AG04449 (cell line): ENCODE results near the gene TUBB2B.
"Not testable (repeated sequence)": the region's sequence is repeated elsewhere in the genome, so short reads cannot be mapped to it uniquely, and the experiment has no call there.

Source experiments
- CTCF ChIA-PET: fragments of 350-600 bp; formaldehyde crosslinking; extraction: SDS; loops from one replicate; lab custom pipeline; 2021; ENCODE audit warnings: antibody characterized with exemption; lab: Yijun Ruan, JAX
- POLR2A ChIA-PET: fragments of 400-600, 350-600 bp; formaldehyde crosslinking; extraction: SDS; loops from one replicate; lab custom pipeline; 2020; ENCODE audit warnings: antibody characterized with exemption, inconsistent platforms; lab: Yijun Ruan, JAX
- DNase-seq: peaks from one replicate; pipeline ENCODE4 v3.0.0-alpha.2; 2010; ENCODE audit warnings: low read depth, low spot score
- H3K4me3 ChIP-seq: 2 replicates; pipeline ENCODE4 v1.5.1; 2011; ENCODE audit warnings: low read depth, mild to moderate bottlenecking, control low read depth, low read length
- TF ChIP-seq, protein P1 (sequence below): IDR thresholded peaks from one replicate; pipeline ENCODE4 v1.5.1; 2011; ENCODE audit warnings: mild to moderate bottlenecking, moderate library complexity, low read length, control low read depth, inconsistent platforms; ENCODE audit not compliant: insufficient read depth; ENCODE audit errors: missing control alignments

TUBB2B gene

DNA sequence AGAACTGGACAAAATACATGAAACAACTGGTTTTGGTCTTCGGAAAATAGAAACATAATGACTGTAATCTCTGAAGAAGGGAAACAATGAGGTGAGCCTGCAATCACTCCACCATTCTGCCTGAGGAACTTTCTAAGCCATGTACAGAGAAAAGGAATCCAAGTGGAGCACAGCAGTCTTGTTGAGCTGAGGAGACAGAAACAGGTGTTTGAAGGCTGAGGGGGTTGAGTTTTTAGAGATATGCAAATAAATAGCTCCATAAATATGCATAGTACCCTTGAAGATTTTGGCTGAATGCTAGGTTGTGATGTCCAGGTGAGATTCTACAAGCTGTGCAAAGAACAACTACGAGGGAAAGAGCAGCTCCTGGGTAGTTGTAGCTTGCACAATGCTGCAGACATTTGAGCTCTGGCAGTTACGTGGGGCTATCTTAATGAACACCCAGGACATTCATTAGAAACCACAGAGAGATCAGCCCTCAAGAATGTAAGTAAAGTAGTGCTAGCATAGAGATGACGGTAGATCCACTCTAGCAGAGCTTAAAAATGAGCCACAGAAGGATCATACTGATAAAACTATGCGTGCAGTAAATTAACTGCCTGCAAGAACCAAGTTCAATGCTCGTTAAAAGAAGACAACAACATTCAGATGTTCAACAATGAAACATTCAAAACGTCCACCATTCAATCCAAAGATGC is 24.3 kb downstream of the TUBB2B start:
- H3K4me3 ChIP-seq = no peak overlapping the region
- peak; percentile 84 for DNase-seq
- ChIA-PET POLR2A (interaction anchor here (0.6 to 1.3 kb wide), 3 partner anchors 37 to 46 kb away, joined by 3 to 7 read pairs (median 3); partner anchors contain the start of gene TUBB2A), CTCF (interaction anchor here (1.3 to 2.9 kb wide), 3 partner anchors 9 to 48 kb away, joined by 3 to 10 read pairs (median 5); no protein-coding TSS in a partner anchor)
- TF ChIP-seq, protein P1, sequence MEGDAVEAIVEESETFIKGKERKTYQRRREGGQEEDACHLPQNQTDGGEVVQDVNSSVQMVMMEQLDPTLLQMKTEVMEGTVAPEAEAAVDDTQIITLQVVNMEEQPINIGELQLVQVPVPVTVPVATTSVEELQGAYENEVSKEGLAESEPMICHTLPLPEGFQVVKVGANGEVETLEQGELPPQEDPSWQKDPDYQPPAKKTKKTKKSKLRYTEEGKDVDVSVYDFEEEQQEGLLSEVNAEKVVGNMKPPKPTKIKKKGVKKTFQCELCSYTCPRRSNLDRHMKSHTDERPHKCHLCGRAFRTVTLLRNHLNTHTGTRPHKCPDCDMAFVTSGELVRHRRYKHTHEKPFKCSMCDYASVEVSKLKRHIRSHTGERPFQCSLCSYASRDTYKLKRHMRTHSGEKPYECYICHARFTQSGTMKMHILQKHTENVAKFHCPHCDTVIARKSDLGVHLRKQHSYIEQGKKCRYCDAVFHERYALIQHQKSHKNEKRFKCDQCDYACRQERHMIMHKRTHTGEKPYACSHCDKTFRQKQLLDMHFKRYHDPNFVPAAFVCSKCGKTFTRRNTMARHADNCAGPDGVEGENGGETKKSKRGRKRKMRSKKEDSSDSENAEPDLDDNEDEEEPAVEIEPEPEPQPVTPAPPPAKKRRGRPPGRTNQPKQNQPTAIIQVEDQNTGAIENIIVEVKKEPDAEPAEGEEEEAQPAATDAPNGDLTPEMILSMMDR = no peak

DNA sequence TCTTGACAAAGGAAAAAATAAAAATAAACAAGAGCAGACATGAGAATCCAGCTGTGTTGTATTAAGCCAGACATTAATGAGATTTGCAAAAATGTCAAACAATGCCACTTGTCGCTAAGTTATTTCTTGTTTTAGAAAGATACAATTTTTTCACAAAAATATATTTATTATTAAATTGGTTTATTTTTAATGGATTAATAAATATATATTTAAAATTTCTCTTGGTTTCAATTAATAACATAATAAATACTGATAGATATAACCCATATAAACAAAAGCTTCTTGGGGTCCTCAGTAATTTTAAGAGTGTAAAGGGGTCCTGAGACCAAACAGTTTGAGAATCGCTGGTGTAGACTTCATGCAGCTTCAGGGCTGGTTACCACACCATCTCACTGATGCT is 26.1 kb downstream of the TUBB2B start:
- CTCF ChIA-PET = no interaction called here
- TF ChIP-seq, protein P1 = no peak
- POLR2A ChIA-PET = no interaction called here
- DNase-seq = no peak
- no peak overlapping the region for H3K4me3 ChIP-seq

DNA sequence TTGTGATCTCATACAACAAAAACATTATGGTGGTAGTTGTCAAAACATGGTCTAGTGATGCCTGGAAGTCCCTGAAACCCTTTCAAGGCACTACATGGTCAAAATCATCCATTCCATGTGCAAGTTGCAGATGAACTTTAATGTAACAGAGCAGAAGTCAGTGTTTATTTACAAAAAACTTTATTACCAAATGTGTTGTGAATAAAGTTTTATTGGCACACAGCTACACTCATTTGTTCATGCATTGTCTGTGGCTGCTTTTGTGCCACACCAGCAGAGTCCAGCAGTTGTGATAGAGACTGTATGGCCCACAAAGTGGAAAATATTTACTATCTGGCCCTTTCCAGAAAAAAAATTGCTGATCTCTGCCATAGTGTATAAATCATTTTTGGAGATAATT is 26.8 kb downstream of the TUBB2B start:
- TF ChIP-seq, protein P1 = no peak
- ChIA-PET CTCF (interaction anchor here (1.0 kb wide), 1 partner anchor 10 kb away, joined by 4 read pairs; no protein-coding TSS in a partner anchor), POLR2A (no interaction called here)
- no peak for DNase-seq
- no peak overlapping the region for H3K4me3 ChIP-seq

- POLR2A ChIA-PET = no interaction called here
- CTCF ChIA-PET = no interaction called here
- TF ChIP-seq, protein P1 = no peak
- no peak for DNase-seq
- H3K4me3 ChIP-seq = no peak overlapping the region
Observed at GRCh38 chr6:3199382-3199781, 28.1 kb downstream of the TUBB2B start.

- H3K4me3 ChIP-seq, POLR2A ChIA-PET, CTCF ChIA-PET, DNase-seq: not testable (repeated sequence)
Observed at GRCh38 chr6:3197734-3198133, 29.7 kb downstream of the TUBB2B start.

DNA sequence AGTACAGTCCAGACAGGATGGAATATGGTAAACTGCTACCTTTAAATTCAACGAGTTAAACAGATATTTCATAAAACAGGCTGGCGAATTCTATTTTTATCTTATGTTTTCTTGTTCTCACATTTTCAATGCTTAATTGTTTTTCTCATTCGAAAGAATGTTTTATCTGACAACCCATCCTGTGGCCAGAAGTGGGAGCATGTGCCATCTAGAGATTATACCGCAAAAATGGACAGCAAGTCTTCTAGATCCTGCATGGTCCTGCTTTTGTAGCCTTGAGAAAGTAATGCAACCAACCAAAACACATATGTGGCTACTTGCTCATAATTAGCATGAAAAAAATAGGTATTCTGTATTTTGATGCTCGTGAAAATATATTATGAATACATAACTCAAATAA is 30.7 kb downstream of the TUBB2B start:
- TF ChIP-seq, protein P1 = no peak
- ChIA-PET CTCF (no interaction called here), POLR2A (no interaction called here)
- H3K4me3 ChIP-seq = no peak overlapping the region
- DNase-seq = no peak
